Gastrocnemius medialis (tissue), 4 donors: Measurements from ENCODE around the gene UNC5C.

Experiments
- CTCF ChIP-seq, 5 experiments: fragments of 450-650 bp in 3 of 5; fragments of 200-600 bp in 2 of 5; sonication (generic) in 2 of 5; IDR thresholded peaks in 4 of 5; conservative IDR thresholded peaks in 1 of 5; 1 replicate in 4 of 5; 2 replicates in 1 of 5; pipeline ENCODE4 v1.5.1; 2016 to 2019; ENCODE audit warnings: antibody characterized with exemption in 5 of 5, mild to moderate bottlenecking in 3 of 5, moderate library complexity in 3 of 5
- POLR2A ChIP-seq, 2 donors: fragments of 450-650 bp; IDR thresholded peaks; one replicate each; pipeline ENCODE4 v1.6.1; 2017; ENCODE audit warnings: antibody characterized with exemption in 2 of 2, mild to moderate bottlenecking in 2 of 2, moderate library complexity in 2 of 2

GRCh38 chr4:95552942-95553550, 4.3 kb upstream of the UNC5C start:
- TF ChIP-seq POLR2A (IDR thresholded peaks at IDR 0.05) (no peak), CTCF (IDR thresholded peaks at IDR 0.05 in 4 of 5, conservative IDR thresholded peaks at IDR 0.05 in 1 of 5) (no peak)
